ENCODE data around the gene MBTPS2.
"Not testable (repeated sequence)": the region's sequence is repeated elsewhere in the genome, so short reads cannot be mapped to it uniquely, and the experiment has no call there.

Gene MBTPS2

GRCh38 chrX:21856504-21856903, 17.1 kb downstream of the MBTPS2 start:
- DNase-seq (ENCODE audit: low read depth, low spot score), result no peak

DNA sequence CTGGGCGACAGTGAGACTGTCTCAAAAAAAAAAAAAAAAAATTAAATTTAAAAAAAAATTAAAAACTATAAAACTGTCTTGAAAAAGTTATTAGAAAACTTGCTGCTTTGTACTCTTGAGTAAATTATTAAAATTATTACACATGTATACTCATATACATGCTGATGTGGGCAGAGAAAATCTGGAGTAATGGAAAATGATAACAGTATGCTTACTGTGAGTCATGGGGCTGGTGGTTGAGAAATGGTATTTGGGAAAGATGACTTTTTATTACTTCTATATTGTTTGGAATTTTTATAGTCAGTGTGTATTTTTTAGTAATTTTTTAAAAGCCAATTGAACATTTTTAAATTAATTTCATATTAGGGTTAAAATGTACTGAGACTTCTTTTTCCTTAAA, 23.8 kb downstream of the MBTPS2 start:
- no peak for DNase-seq (ENCODE audit: low read depth, low spot score)

DNA sequence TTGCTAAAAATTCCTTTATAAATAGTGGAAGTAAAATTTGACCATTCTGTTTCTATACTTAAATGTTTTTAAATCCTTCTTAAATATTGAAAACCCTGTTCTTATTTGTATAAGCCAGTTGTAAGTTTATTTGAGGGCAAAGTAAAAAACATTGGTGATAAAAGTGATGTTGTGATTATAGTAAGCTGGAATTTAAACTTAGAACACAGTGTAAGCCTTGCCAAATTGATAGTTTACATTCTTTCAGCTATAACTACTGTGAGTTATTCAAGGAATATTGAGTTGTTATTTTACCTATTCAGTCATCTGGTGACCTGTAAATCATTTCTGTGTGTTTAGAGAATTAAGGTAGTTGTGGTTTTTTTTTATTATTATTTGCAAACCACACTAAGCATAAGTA, 26.0 kb downstream of the MBTPS2 start:
- no peak for DNase-seq (ENCODE audit: low read depth, low spot score)

DNA sequence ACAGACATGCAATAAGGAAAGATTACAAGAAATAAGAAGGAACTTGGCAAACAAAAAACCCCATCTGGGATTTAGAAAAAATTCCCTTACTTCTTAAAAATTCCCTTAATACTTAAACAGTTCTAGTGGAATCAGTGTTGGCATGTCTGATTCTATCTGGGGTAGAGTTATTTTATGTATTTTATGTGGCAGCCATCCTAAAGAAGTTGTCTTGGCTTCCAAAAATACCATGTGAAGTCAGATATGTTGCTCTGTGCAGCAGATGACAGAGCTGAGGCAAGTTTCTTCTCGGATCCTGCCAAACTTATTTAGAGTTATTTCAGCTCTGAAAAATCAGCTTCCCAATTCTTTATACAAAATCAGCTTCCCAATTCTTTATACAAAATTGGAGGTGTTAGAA, 31.1 kb downstream of the MBTPS2 start:
- no peak for DNase-seq (ENCODE audit: low read depth, low spot score)

DNA sequence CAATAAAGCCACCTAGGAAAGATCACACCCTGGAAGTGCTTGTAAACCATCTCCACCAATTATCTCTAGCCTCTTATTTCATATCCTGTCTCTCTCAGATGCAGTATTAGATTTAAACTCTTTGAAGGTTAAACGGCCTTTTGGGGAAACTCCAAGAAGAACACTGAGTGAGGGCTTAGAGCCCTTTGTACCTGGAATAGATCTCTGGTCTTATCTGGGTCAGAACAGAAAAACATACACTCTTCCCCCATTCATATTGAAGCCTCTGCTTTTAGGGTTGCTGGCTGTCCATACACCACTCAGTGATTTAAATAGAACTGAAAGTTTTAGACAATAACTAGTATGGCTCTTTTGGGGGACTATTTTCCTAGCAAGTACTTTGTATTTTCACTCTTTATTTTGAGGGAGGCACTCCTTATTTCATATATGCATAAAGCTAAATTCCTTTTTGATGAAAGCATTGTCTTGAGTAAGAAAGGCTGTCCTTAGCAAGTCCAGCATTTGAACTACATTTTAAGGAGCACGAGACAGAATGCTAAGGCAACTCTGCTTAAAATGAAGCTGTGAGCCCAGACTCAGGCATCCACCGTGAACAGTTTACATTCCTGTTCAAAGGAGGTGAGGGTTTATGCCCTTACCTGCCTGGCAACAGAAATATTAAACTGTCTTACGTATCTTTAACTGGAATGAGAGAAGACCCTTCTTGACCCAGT, 33.8 kb downstream of the MBTPS2 start:
- no peak for DNase-seq (ENCODE audit: low read depth, low spot score)

DNA sequence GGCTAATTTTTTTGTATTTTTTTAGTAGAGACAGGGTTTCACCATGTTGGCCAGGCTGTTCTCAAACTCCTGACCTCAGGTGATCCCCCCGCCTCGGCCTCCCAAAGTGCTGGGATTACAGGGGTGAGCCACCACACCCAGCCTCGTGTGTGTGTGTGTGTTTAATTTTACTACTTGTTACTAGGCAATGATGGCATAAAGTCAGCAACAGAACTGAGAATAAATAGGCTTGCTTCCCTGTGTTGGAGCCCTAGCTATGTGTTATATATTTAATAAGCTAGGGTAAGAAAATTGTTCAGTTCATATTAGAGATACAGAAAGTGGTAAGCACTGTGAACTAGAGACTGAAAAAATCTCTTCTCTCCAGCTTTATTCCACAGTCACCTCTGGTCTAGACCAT, 34.8 kb downstream of the MBTPS2 start:
- not testable (repeated sequence) for DNase-seq (ENCODE audit: low read depth, low spot score)

- DNase-seq (ENCODE audit: low read depth, low spot score), result no peak
Measured at GRCh38 chrX:21875013-21875412, 35.6 kb downstream of the MBTPS2 start.

- DNase-seq (ENCODE audit: low read depth, low spot score), result no peak
Measured at GRCh38 chrX:21881881-21882574, 42.6 kb downstream of the MBTPS2 start.

DNA sequence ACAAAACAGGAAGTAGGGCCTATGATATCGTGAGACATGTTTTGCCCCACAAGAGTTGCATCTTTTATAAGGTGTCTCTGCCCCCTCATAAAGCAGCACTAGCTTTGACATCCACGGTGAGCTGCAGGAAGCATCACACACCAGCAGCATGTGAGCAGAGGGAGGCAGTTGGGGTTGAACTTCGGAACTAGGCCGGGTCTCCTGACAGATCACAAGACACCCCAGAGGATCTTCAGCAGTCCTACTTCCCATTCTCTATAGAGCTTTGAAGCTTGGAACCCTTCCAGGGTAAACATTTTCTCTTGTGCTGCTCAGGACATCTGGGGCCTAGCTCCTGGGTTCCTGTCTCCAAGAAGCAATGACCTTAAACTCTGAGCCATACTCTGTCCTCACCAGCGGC, 43.8 kb downstream of the MBTPS2 start:
- DNase-seq (ENCODE audit: low read depth, low spot score), result peak; percentile 15

GRCh38 chrX:21885568-21885967, 46.2 kb downstream of the MBTPS2 start:
- DNase-seq (ENCODE audit: low read depth, low spot score), result no peak

GRCh38 chrX:21905313-21905712, 65.9 kb downstream of the MBTPS2 start:
- no peak for DNase-seq (ENCODE audit: low read depth, low spot score)

- no peak for DNase-seq (ENCODE audit: low read depth, low spot score)
Measured at GRCh38 chrX:21905953-21906352, 66.5 kb downstream of the MBTPS2 start.

DNA sequence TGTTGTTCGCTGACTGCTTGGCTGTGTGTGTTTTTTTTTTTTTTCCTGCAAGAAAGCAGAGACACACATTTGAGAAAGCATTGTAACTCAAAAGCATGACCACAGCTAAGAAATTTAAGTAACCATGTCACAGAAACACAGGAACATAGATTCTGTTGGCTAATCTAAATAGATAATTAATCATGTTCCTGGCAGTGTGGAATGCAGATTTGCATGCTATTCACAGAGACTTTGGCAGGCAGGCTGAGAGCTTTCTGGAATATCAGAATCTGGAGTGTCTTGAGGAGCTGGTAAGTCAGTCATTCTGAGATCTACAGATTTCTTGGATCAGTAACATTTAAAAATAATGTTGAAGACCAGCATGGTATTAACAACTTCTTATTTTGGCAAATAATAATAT, 67.8 kb downstream of the MBTPS2 start:
- no peak for DNase-seq (ENCODE audit: low read depth, low spot score)

DNA sequence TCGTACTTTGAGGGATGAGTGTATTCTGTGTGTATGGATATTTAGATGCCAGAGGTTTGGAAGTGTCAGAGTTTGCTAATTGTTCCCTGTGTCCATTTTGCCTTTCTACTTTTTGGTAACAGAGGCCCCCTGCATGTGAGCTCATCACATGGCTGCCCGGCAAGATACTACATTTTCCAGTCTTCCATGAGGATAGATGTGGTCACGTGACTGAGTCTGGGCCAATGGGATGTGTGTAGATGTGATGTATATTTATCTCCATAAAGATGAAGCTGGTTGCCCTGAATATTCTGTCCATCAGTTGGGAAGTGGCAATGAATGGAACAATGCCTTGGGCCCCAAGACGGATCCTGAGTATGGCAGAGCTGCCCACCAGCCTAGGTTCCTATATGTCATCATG, 72.1 kb downstream of the MBTPS2 start:
- DNase-seq (ENCODE audit: low read depth, low spot score), result no peak

- no peak for DNase-seq (ENCODE audit: low read depth, low spot score)
Measured at GRCh38 chrX:21912220-21912619, 72.8 kb downstream of the MBTPS2 start.

DNA sequence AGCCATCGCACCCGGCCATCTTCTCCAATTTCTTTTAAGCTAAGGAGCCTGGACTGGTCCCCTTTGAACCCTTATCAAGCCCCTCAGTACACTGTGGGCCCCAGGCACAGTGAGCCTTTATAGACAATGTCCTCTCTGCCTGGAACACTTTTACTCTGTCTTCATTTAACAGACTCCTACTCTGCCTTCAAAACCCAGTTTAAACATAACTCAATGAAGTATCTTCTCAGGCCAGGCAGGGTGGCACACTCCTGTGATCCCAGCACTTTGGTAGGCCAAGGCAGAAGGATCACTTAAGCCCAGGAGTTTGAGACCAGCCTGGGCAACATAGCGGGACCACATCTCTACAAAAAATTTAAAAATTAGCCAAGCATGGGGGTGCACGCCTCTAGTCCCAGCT, 73.6 kb downstream of the MBTPS2 start:
- DNase-seq (ENCODE audit: low read depth, low spot score), result no peak

GRCh38 chrX:21926116-21926515, 86.7 kb downstream of the MBTPS2 start:
- no peak for DNase-seq (ENCODE audit: low read depth, low spot score)

GRCh38 chrX:21926527-21927278, 87.3 kb downstream of the MBTPS2 start:
- no peak for DNase-seq (ENCODE audit: low read depth, low spot score)

DNA sequence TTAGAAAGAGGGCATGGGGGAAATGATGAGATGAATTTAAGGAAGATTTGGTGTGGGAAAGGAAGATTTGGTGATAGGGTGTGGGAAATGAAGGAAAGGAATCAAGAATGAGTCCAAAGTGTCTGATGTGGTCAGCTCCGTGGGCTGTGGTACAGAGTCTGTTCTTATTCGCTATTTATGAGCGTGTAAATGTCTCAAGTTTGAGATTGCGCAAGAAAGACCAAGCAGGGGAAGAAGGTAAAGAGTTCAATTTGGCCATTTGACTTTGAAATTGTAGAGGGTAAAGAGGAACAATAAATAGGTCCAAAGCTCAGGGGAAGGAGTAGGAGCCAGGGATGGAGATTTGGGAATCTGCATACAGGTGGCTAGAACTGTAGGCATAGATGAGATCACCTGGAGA, 89.8 kb downstream of the MBTPS2 start:
- DNase-seq (ENCODE audit: low read depth, low spot score), result no peak

DNA sequence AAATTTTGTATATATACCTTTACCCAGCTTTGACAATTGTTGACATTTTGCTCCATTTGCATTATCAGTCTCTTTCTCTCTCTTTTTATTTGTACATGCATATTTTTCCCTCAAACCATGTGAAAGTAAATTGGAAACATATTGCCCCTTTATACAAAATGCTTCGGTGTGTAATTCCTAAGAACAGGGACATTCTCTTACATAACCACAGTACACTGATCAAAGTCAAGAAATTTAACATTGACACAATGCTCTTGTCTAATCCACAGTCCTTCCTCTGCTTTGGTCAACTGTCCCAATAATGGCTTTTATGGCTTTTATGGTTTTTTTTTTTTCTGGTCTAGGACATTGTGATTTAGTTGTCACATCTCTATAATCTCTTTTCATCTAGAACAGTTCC, 91.6 kb downstream of the MBTPS2 start:
- no peak for DNase-seq (ENCODE audit: low read depth, low spot score)

GRCh38 chrX:21932292-21933002, 93.0 kb downstream of the MBTPS2 start:
- no peak for DNase-seq (ENCODE audit: low read depth, low spot score)

- no peak for DNase-seq (ENCODE audit: low read depth, low spot score)
Measured at GRCh38 chrX:21933077-21933476, 93.7 kb downstream of the MBTPS2 start.
